PC-9 (cell line): ENCODE results near the gene PCYT2. TPM values are rescaled to one million over a fixed set of nuclear protein-coding genes. Genes with fewer than 3 reads are reported as not detected.

Source experiments
- BruUV-seq: library from RNA; stranded (reverse); fragments of 400-500 nt; replicated peaks from 2 replicates; lab custom pipeline; 2021; lab: Mats Ljungman, UMichigan
- CTCF ChIA-PET: fragments of 300-600 bp; sonication (Branson Sonifier 250); formaldehyde crosslinking; loops from one replicate; lab custom pipeline; 2022; ENCODE audit warnings: antibody characterized with exemption; lab: Charles Lee
- POLR2A ChIA-PET: fragments of 300-600 bp; sonication (Branson Sonifier 250); formaldehyde crosslinking; loops from one replicate; lab custom pipeline; 2022; ENCODE audit warnings: antibody characterized with exemption; ENCODE audit not compliant: unreplicated experiment; lab: Charles Lee
- DNase-seq, 2 experiments: peaks; one replicate each; pipeline versions ENCODE4 v3.0.0 to v3.0.0-alpha.2; 2015 to 2022; ENCODE audit warnings: mixed read lengths in 1 of 2
- H2AFZ ChIP-seq: fragments of 200-600 bp; sonication (generic); 2 replicates; pipeline ENCODE4 v1.8.1; 2017; ENCODE audit warnings: antibody characterized with exemption
- H3F3A ChIP-seq: fragments of 200-600 bp; sonication (generic); 2 replicates; pipeline ENCODE4 v1.8.1; 2017; ENCODE audit warnings: antibody characterized with exemption, mild to moderate bottlenecking, low read depth; ENCODE audit not compliant: insufficient read depth
- H3K27ac ChIP-seq: fragments of 200-600 bp; sonication (generic); 2 replicates; pipeline ENCODE4 v1.6.1; 2016; ENCODE audit warnings: mixed run types
- H3K27me3 ChIP-seq: fragments of 200-600 bp; sonication (generic); 2 replicates; pipeline ENCODE4 v1.6.1; 2016; ENCODE audit warnings: low read depth, mixed run types; ENCODE audit not compliant: insufficient read depth
- H3K36me3 ChIP-seq: fragments of 200-600 bp; sonication (generic); 2 replicates; pipeline ENCODE4 v1.6.1; 2016; ENCODE audit warnings: low read depth, mixed run types
- H3K4me1 ChIP-seq: fragments of 200-600 bp; sonication (generic); replicated peaks from 2 replicates; pipeline ENCODE4 v1.6.1; 2016; ENCODE audit warnings: mixed run types; ENCODE audit not compliant: insufficient read depth
- H3K4me2 ChIP-seq: fragments of 200-600 bp; sonication (generic); 2 replicates; pipeline ENCODE4 v1.6.1; 2017; ENCODE audit warnings: mixed run types
- H3K4me3 ChIP-seq: fragments of 200-600 bp; sonication (generic); 2 replicates; pipeline ENCODE4 v1.6.1; 2016; ENCODE audit warnings: mixed run types
- H3K79me2 ChIP-seq: fragments of 200-600 bp; sonication (generic); 2 replicates; pipeline ENCODE4 v1.6.1; 2017; ENCODE audit warnings: low read depth, mixed run types
- H3K9me2 ChIP-seq: fragments of 200-600 bp; sonication (generic); 2 replicates; pipeline ENCODE4 v1.8.1; 2017; ENCODE audit warnings: mild to moderate bottlenecking; ENCODE audit not compliant: insufficient read depth
- H3K9me3 ChIP-seq: fragments of 200-600 bp; sonication (generic); 2 replicates; pipeline ENCODE4 v1.8.1; 2016; ENCODE audit warnings: low read depth; ENCODE audit not compliant: insufficient read depth
- H4K20me1 ChIP-seq: fragments of 200-600 bp; sonication (generic); 2 replicates; pipeline ENCODE4 v1.8.1; 2017; ENCODE audit not compliant: insufficient read depth
- EZH2 ChIP-seq: fragments of 200-600 bp; sonication (generic); IDR thresholded peaks from 2 replicates; pipeline ENCODE4 v1.8.0; 2017; ENCODE audit warnings: antibody characterized with exemption, low read depth
- intact Hi-C: fragments of 100-400 bp; cut with micrococcal nuclease; formaldehyde crosslinking; loops from one replicate; pipeline ENCODE4 v1.10.0; 2022; ENCODE audit not compliant: unreplicated experiment
- total RNA-seq: library from RNA; stranded (reverse); gene quantifications from 2 replicates; pipeline ENCODE4 v1.2.3, GENCODE V29; 2021
- TF ChIP-seq, protein P1 (sequence below): fragments of 200-600 bp; sonication (generic); conservative IDR thresholded peaks from 2 replicates; pipeline ENCODE4 v1.6.1; 2017; ENCODE audit warnings: mixed run types, antibody characterized with exemption, mild to moderate bottlenecking, moderate library complexity

The PCYT2 gene
- total RNA-seq, 1 experiment from 2014 or later, result 82.2 TPM

DNA sequence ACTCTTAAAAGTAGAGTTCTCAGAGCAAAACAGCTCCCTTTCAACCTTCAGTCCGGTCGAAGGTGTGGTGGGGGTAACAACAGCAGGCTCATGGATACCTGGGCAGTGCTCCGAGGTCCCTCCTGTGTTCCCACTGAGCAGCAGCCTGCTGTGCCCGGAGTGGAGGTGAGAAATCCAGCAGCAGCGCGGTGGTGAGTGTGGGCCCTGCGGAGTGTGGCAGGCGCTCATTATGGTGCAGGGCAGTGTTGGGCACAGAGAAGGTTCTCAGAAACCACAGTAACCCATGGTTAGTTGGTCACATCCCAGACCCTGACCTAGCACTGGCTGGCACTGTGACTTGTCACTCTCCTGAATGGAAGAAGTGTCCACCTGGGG lies 45.9 kb downstream of the PCYT2 start:
- Histone ChIP-seq H3K27ac (no peak overlapping the region), H3K4me3 (no peak overlapping the region), H3K79me2 (peaks cover 43% of the 10 kb centered on the region), H4K20me1 (peaks cover 38% of the 10 kb centered on the region), H3K9me3 (no peaks in the 10 kb centered on the region), H3K4me2 (no peak overlapping the region), H2AFZ (no peak overlapping the region), H3K9me2 (no peaks in the 10 kb centered on the region), H3F3A (peaks cover 66% of the 10 kb centered on the region), H3K4me1 (0 out of 2 replicates have a peak, but pooled peaks cover 8% of the 10 kb centered on the region), H3K36me3 (peaks cover 10% of the 10 kb centered on the region; the same call in 1 of the 2 replicates), H3K27me3 (no peaks in the 10 kb centered on the region)
- no peak for TF ChIP-seq EZH2
- TF ChIP-seq, protein P1, sequence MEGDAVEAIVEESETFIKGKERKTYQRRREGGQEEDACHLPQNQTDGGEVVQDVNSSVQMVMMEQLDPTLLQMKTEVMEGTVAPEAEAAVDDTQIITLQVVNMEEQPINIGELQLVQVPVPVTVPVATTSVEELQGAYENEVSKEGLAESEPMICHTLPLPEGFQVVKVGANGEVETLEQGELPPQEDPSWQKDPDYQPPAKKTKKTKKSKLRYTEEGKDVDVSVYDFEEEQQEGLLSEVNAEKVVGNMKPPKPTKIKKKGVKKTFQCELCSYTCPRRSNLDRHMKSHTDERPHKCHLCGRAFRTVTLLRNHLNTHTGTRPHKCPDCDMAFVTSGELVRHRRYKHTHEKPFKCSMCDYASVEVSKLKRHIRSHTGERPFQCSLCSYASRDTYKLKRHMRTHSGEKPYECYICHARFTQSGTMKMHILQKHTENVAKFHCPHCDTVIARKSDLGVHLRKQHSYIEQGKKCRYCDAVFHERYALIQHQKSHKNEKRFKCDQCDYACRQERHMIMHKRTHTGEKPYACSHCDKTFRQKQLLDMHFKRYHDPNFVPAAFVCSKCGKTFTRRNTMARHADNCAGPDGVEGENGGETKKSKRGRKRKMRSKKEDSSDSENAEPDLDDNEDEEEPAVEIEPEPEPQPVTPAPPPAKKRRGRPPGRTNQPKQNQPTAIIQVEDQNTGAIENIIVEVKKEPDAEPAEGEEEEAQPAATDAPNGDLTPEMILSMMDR, result no peak
- CTCF ChIA-PET, result interaction anchor here (0.7 kb wide), 1 partner anchor 27 kb away, joined by 3 read pairs; no protein-coding TSS in a partner anchor
- POLR2A ChIA-PET, result no interaction called here
- intact Hi-C loops, result loop anchor here (5.0 kb wide), 1 partner anchor 62 kb away; the partner anchor contains the start of gene MAFG
- no TSS peak for BruUV-seq
- DNase-seq, result no peak

DNA sequence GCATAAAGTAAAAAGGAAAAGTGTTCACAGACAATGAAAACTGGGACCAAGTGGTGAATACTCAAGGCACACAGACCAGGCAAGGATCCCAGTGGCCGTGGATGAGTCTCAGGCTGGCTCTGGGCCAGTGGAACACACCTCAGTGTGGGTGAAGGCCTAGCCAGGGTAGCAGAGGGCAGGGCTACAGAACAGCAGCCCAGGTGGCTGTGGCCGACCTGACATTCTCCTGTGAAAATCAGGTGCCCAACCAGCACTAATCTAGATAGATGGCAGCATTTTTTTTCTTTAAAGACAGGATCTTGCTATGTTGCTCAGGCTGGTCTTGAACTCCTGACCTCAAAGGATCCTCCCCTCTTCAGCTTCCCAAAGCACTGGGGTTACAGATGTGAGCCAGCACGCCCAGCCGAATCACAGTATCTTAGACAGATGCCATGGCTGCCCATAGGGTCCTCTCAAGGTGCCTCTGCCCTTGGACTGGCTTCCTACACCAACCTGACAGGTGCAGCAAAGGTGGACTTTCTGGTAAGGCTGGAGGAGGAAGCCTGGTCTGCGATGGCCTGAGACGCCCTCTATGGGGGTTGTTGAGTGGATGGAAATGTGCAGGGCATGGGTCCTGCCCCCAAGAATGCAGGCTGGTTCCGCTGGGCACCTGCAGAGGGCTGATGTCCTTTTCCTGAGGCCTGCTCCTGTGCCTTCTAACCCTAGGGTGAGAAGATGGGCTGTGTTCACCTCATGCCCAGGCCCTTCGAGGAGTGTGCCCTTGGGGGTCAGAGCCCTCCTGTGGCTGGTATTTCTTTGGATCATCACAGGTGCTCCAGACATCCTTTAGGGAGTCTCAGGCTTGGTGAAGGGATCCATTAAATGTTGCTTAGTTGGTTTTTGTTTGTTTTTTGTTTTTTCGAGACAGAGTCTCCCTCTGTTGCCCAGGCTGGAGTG lies 47.1 kb downstream of the PCYT2 start:
- no peaks in the 10 kb centered on the region for H3K27me3 ChIP-seq
- no peak overlapping the region for H3K27ac ChIP-seq
- peaks cover 42% of the 10 kb centered on the region for H4K20me1 ChIP-seq
- no peaks in the 10 kb centered on the region for H3K9me2 ChIP-seq
- H3K4me3 ChIP-seq, result no peak overlapping the region
- no peak overlapping the region for H2AFZ ChIP-seq
- H3F3A ChIP-seq, result peaks cover 54% of the 10 kb centered on the region
- peaks cover 44% of the 10 kb centered on the region for H3K79me2 ChIP-seq
- no peak overlapping the region for H3K4me2 ChIP-seq
- ChIA-PET CTCF (no interaction called here), POLR2A (no interaction called here)
- no peaks in the 10 kb centered on the region for H3K9me3 ChIP-seq
- H3K36me3 ChIP-seq, result peaks cover 10% of the 10 kb centered on the region; the same call in 1 of the 2 replicates
- TF ChIP-seq, protein P1, result no peak
- TF ChIP-seq EZH2, result no peak
- no peak for DNase-seq
- no peaks in the 10 kb centered on the region for H3K4me1 ChIP-seq
- no TSS peak for BruUV-seq
- intact Hi-C loops, result no loop called here

DNA sequence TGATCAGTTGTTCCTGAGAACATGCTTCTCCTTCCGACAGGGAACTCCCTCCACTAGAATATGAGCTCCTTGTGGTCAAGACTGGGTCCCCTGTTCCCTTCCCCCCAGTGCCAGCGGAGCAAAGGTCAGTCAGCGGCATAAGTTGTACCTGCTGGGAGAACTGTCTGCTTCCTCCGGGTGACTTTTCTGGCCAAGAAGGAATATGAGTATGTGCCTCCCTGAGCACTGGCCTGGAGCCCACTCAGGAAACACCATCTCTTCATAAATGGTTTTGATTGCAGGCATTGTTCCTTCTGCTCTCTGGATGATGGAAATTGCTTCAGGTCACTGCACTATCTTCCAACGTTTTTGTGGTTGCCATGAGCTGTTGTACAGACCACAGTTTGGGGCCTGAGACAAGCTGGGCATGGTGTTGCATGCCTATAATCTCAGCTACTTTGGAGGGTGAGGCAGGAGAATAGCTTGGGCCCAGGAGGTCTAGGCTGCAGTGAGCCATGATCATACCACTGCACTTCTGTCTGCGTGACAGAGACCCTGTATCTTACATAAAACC lies 48.0 kb downstream of the PCYT2 start:
- TF ChIP-seq, protein P1, result no peak
- TF ChIP-seq EZH2, result no peak
- Histone ChIP-seq H3K4me2 (peak overlapping the region; percentile 81; the same call in 1 of the 2 replicates), H3K9me3 (no peaks in the 10 kb centered on the region), H3K27ac (no peak overlapping the region), H3K4me1 (no peaks in the 10 kb centered on the region), H3K79me2 (peaks cover 53% of the 10 kb centered on the region), H3K27me3 (no peaks in the 10 kb centered on the region), H3K9me2 (no peaks in the 10 kb centered on the region), H4K20me1 (peaks cover 39% of the 10 kb centered on the region; the same call in 1 of the 2 replicates), H3K4me3 (no peak overlapping the region), H2AFZ (no peak overlapping the region), H3K36me3 (peaks cover 10% of the 10 kb centered on the region; the same call in 1 of the 2 replicates), H3F3A (peaks cover 47% of the 10 kb centered on the region; the same call in 1 of the 2 replicates)
- intact Hi-C loops, result no loop called here
- ChIA-PET POLR2A (no interaction called here), CTCF (interaction anchor here (0.6 kb wide), 2 partner anchors 9 to 129 kb away, joined by 3 read pairs; no protein-coding TSS in a partner anchor)
- no peak for DNase-seq
- no TSS peak for BruUV-seq
